Hematopoietic multipotent progenitor cell treated with erythropoietin and hydrocortisone succinate and interleukin-3 and kit ligand, for 15 days (in vitro differentiated cells): Measurements from ENCODE around the gene DAAM2.

Source experiments
- DNase-seq: peaks from one replicate; pipeline ENCODE4 v3.0.0-alpha.2; 2015; ENCODE audit warnings: low spot score

DAAM2 gene

DNA sequence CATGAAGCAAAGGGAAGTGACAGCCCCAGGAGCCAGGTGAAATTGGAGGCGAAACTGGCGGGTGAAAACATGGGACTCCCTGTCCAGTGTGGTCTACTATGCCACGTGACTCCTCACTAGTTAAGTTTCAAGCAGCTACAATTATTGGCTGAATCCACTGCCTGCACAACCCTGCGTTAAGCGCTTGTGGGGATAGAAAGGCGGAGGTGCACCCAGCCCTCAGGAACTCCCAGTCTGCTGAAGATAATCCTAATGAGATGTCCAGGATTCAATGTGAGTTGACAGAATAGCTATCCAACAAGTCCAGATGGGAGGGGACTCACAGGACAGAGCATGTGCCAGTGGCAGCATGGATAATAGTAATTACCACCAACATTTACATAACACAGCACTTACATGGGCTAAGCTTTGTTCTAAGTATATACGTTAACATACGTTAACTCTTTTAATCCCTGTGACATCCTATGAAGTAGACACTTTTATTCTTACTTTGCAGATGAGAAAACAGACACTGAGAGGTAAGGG, 140.3 kb downstream of the DAAM2 start:
- no peak for DNase-seq

GRCh38 chr6:39933669-39934130, 141.5 kb downstream of the DAAM2 start:
- no peak for DNase-seq

DNA sequence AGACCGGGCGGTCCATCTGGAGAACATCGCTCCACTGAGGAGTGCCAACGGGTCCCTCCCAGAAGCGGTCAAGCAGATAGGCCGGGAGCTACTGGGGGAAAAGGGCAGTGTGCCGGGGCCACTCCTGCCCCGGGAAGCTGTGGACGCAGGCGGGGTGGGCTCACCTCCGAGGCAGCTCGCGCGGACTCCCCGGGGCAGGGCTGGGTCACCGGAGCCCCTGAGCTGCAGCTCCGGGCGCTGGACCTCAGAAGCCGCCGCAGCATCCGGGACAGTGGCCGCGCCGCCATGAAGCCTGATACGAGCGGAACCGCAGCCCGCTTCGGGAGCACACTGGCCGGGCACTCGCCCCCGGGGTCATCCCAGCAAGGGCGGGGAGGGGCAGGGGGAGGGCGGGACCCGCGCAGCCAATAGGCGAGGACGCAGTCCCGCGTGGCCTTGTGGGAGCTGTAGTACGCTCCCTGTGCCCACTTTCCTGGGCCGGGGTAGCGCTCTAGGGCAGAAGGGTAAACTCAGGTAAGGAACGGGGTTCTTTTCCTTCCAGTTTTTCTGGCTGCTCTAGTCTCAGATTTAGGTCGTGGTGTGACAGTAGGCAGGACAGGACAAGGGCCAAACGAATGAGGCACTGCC, 142.1 kb downstream of the DAAM2 start, which contains the start of gene MOCS1:
Gene MOCS1, minus strand, starts transcription at position 332 of the 627 bp plus-strand sequence. Its CDS starts 45 bp downstream, at position 287.
- DNase-seq = no peak

- DNase-seq = no peak
Observed at GRCh38 chr6:39935241-39935640, 143.1 kb downstream of the DAAM2 start.

GRCh38 chr6:39936857-39937256, 144.7 kb downstream of the DAAM2 start:
- DNase-seq = no peak

DNA sequence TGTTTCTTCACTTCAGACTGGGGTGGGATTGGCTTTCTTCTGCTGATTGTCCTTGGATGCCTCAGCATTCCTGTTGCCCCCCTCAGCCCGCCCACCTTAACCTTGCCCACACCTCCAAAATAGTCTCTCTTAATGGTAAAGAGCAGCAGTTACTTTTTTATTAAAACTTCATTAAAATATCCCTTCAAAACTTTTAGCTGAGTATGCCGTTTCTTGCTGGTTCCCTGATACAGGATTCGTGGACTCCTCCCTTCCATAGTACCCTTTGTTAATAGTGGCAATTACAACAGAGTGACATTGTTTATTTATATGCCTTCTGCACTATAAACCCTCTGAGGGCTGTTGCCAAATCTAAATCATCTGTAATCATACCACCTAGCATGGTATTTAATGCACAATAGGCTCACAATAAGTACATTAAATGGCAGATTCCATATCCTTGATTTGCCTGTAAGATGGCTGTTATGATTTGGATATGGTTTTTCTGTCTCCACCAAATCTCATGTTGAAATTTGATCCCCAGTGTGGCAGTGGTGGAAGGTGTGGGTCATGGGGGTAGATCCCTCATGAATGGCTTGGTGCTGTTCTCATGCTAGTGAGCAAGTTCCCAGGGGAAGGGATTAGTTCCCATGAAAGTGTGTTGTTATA, 145.6 kb downstream of the DAAM2 start:
- DNase-seq = no peak

- no peak for DNase-seq
Observed at GRCh38 chr6:39938773-39939654, 146.8 kb downstream of the DAAM2 start.

- DNase-seq = no peak
Observed at GRCh38 chr6:39941138-39941537, 149.0 kb downstream of the DAAM2 start.

DNA sequence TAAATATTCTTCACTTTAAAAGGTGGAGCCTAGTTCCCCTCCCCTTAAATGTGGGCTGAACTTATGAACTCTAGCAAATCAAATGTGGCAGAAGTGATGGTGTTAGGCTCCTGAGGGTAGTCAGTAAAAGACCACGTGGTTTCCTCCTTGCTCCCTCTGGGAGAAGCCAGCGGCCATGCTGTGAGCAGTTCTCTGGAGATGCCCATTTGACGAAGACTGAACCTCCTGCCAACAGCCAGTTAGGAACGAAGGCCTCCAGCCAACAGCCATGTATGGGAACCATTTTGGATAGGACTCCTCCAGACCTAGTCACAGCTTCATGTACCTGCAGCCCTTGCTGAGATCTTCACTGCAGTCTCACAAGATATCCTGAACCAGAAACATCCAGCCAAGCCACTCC, 149.6 kb downstream of the DAAM2 start:
- no peak for DNase-seq

DNA sequence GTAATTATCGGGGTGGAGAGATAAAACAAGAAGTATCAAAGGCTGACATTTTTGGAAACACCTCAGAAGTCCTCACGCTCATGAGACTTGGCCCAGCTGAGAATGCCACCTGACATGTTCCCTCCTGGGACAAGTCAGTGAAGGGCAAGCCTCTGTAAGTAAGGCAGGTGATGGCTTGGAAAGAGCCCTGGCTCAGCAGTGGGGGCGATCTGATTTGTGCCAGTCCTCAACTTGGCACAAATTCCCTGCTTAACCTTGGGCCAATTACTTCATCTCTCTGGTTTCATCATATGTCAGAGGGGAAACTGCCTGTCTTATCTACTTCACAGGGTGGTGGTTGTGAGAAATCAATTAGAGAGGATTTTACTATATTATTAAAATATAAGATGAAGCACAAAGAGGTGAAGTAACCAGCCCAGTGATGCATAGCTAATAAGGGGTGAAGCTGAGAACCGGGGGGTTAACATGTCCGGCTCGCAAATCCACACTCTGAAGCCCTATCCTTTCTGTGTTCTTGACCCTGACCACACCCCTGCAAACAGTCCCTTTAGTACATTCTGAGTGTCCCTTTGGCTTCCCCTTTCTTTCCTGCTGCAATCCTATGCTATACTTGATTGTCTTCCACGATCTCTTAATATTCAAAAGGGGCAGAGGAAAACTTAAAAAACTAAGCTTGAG, 150.9 kb downstream of the DAAM2 start:
- no peak for DNase-seq

DNA sequence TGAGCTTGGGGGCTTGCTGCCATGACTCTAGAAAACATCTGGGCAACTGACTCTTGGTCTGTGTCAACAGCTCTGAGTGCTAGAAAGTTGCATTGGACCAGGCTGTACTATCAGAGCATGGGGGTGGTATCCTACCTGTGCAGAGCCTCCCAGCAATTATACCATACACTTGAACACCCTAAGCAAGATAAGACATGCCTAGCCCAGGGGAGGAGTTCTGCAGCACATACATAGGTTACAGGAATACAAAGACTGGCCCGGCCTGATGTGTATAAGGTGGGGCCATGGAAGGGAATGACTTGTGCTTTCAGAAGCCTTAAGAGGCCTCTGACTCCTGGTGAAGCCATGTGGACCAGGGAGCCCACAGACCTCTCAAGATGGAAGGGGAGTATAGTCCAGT, 153.4 kb downstream of the DAAM2 start:
- DNase-seq = no peak

DNA sequence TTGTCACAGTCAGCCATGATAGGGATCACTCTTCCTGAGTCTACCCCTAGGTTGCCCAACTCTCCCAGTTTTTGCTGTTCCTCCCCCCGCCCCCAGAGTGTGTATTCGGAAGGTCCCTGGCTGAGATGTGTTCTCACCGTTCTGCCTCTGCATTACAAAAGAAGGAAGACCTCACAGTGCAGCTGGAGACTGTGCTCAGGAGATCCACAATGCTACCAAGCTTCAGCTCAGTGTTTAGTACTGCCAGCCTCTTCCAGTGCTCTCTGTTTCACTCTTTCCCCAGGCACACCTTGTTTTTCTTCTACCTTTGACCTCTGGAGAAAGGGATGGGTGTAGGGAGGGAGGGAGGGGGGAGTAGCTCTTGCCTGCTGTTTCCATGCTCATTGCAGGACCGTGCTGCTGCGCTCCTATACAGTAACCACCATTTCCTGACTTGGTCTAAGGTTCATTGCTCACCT, 155.5 kb downstream of the DAAM2 start:
- no peak for DNase-seq

DNA sequence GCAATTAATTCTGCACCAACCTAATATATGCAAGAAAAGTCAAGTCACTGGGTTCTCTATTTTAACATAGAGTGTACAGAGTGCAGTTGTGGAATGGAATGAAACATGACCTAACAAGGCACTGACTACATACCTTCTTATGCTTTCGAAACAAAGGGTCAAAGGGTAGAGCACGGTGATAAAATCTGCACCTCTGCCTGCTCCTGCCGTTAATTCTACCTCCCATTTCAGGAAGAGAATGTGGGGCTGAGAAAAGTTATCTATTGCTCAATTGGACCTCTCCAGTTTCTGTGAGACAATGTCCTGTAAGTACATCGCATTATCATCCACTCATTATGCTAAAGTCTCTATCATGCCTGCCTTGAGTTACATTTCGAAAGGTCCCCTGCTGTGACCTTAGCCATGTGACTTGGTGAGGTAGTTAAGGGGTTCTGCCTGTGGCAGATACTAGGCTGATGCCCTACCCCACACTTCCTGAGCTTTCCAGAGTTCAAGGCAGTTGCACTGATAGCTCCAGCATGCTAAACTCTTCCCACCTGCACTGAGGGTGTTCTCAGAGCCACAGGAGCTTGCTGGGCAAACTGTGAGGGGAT, 156.1 kb downstream of the DAAM2 start:
- no peak for DNase-seq

GRCh38 chr6:39950125-39950720, 158.0 kb downstream of the DAAM2 start:
- DNase-seq = no peak

GRCh38 chr6:39951191-39951590, 159.0 kb downstream of the DAAM2 start:
- no peak for DNase-seq

- no peak for DNase-seq
Observed at GRCh38 chr6:39951716-39952115, 159.5 kb downstream of the DAAM2 start.

GRCh38 chr6:39952167-39952566, 160.0 kb downstream of the DAAM2 start:
- no peak for DNase-seq

GRCh38 chr6:39953076-39953618, 161.0 kb downstream of the DAAM2 start:
- DNase-seq = no peak
